HCT116 (cell line): ENCODE results near the gene SHTN1. TPM values are rescaled to one million over a fixed set of nuclear protein-coding genes. Genes with fewer than 3 reads are reported as not detected.

ENCODE experiments used
- ATAC-seq: fragments of 200-7000 bp; cut with Tn5 transposase; 2 replicates; pipeline ENCODE4 v1.9.1; 2020; ENCODE audit warnings: mild to moderate bottlenecking, moderate library complexity
- BruUV-seq: library from RNA; stranded (reverse); fragments of 400-500 nt; replicated peaks from 2 replicates; lab custom pipeline; 2021; lab: Mats Ljungman, UMichigan
- CTCF ChIA-PET: fragments of 300-600 bp; sonication (Branson Sonifier 250); formaldehyde crosslinking; loops from one replicate; lab custom pipeline; 2021; ENCODE audit warnings: antibody characterized with exemption; lab: Charles Lee
- POLR2A ChIA-PET: fragments of 300-600, 350-600 bp; sonication (Branson Sonifier 250); formaldehyde crosslinking; loops from one replicate; lab custom pipeline; 2021; ENCODE audit warnings: antibody characterized with exemption; lab: Charles Lee
- RAD21 ChIA-PET, 2 experiments: fragments of 300-600 bp; sonication (Branson Sonifier 250); formaldehyde crosslinking; loops; one replicate each; lab custom pipeline; 2023; ENCODE audit warnings: low total read pairs in 2 of 2; ENCODE audit not compliant: uncharacterized antibody in 2 of 2, unreplicated experiment in 2 of 2, low non-redundant PET in 1 of 2; lab: Charles Lee
- DNase-seq: peaks from one replicate; pipeline ENCODE4 v3.0.0-alpha.2; 2010; ENCODE audit warnings: low read depth, low spot score
- H2AFZ ChIP-seq: fragments of 200-600 bp; shearing (Covaris generic), sonication (generic); 2 replicates; pipeline ENCODE4 v1.6.1; 2017; ENCODE audit warnings: low read depth, mixed run types, mixed read lengths, antibody characterized with exemption, low read length; ENCODE audit not compliant: poor library complexity, severe bottlenecking
- H3K27ac ChIP-seq: 2 replicates; pipeline ENCODE4 v1.5.1; 2012; ENCODE audit warnings: low read depth, low read length
- H3K27me3 ChIP-seq: fragments of 200-600 bp; sonication (generic); 2 replicates; pipeline ENCODE4 v1.6.1; 2016; ENCODE audit warnings: mixed run types, low read length, mixed read lengths; ENCODE audit not compliant: insufficient read depth
- H3K36me3 ChIP-seq, 2 experiments: fragments of 200-500 bp in 1 of 2; fragments of 200-600 bp in 1 of 2; sonication (Bioruptor generic) in 1 of 2; sonication (generic) in 1 of 2; 2 replicates each; pipeline versions ENCODE4 v1.5.1 to v1.6.1; 2014 to 2016; ENCODE audit warnings: low read length in 2 of 2, inconsistent platforms in 1 of 2, mixed read lengths in 1 of 2, mixed run types in 1 of 2; ENCODE audit not compliant: insufficient read depth in 2 of 2, control insufficient read depth in 1 of 2
- H3K4me1 ChIP-seq, 2 experiments: fragments of 200-600 bp in 1 of 2; sonication (generic) in 1 of 2; 2 replicates each; pipeline versions ENCODE4 v1.5.1 to v1.6.1; 2012 to 2017; ENCODE audit warnings: low read length in 2 of 2, inconsistent platforms in 1 of 2, mild to moderate bottlenecking in 1 of 2, mixed read lengths in 1 of 2, mixed run types in 1 of 2, moderate library complexity in 1 of 2; ENCODE audit not compliant: insufficient read depth in 2 of 2, control insufficient read depth in 1 of 2
- H3K4me2 ChIP-seq: fragments of 200-600 bp; sonication (generic); 2 replicates; pipeline ENCODE4 v1.6.1; 2017; ENCODE audit warnings: mixed run types, low read length, mixed read lengths
- H3K4me3 ChIP-seq, 2 experiments: fragments of 200-600 bp in 1 of 2; sonication (generic) in 1 of 2; replicated peaks in 1 of 2; 2 replicates each; pipeline ENCODE4 v1.5.1; 2011 to 2016; ENCODE audit warnings: low read length in 2 of 2, control low read depth in 1 of 2, low read depth in 1 of 2, mild to moderate bottlenecking in 1 of 2, mixed read lengths in 1 of 2, mixed run types in 1 of 2
- H3K79me2 ChIP-seq: fragments of 200-600 bp; sonication (generic); 2 replicates; pipeline ENCODE4 v1.6.1; 2017; ENCODE audit warnings: mild to moderate bottlenecking, mixed run types, low read length, moderate library complexity, mixed read lengths; ENCODE audit not compliant: insufficient read depth
- H3K9ac ChIP-seq: fragments of 200-600 bp; sonication (generic); 2 replicates; pipeline ENCODE4 v1.6.1; 2016; ENCODE audit warnings: low read length, mixed read lengths
- H3K9me2 ChIP-seq: fragments of 200-600 bp; sonication (generic), shearing (Covaris generic); 2 replicates; pipeline ENCODE4 v1.6.1; 2017; ENCODE audit warnings: mixed run types, mild to moderate bottlenecking, moderate library complexity; ENCODE audit not compliant: insufficient read depth
- H3K9me3 ChIP-seq, 2 experiments: fragments of 200-500 bp in 1 of 2; fragments of 200-600 bp in 1 of 2; sonication (Bioruptor generic) in 1 of 2; sonication (generic) in 1 of 2; 2 replicates each; pipeline ENCODE4 v1.6.1; 2014 to 2017; ENCODE audit warnings: low read length in 2 of 2, mixed read lengths in 2 of 2, inconsistent platforms in 1 of 2, low read depth in 1 of 2, mild to moderate bottlenecking in 1 of 2, mixed run types in 1 of 2, moderate library complexity in 1 of 2; ENCODE audit not compliant: control insufficient read depth in 1 of 2, insufficient read depth in 1 of 2
- H4K20me1 ChIP-seq: fragments of 200-600 bp; sonication (generic), shearing (Covaris generic); 2 replicates; pipeline ENCODE4 v1.6.1; 2017; ENCODE audit warnings: mixed run types, mild to moderate bottlenecking, moderate library complexity; ENCODE audit not compliant: insufficient read depth
- CBX3 ChIP-seq: IDR thresholded peaks from 2 replicates; pipeline ENCODE4 v1.6.1; 2012; ENCODE audit warnings: low read depth
- CEBPB ChIP-seq: IDR thresholded peaks from 2 replicates; pipeline ENCODE4 v1.6.1; 2012; ENCODE audit warnings: low read depth
- REST ChIP-seq: IDR thresholded peaks from 2 replicates; pipeline ENCODE4 v1.6.1; 2012; ENCODE audit warnings: low read depth
- SIN3A ChIP-seq: IDR thresholded peaks from 2 replicates; pipeline ENCODE4 v1.6.1; 2012; ENCODE audit warnings: low read depth
- SP1 ChIP-seq: IDR thresholded peaks from 2 replicates; pipeline ENCODE4 v1.6.1; 2012; ENCODE audit warnings: low read depth
- YY1 ChIP-seq: IDR thresholded peaks from 2 replicates; pipeline ENCODE4 v1.6.1; 2011; ENCODE audit warnings: low read length, low read depth, moderate library complexity, mild to moderate bottlenecking; ENCODE audit not compliant: insufficient replicate concordance; ENCODE audit errors: extremely low read depth
- ZBTB33 ChIP-seq: IDR thresholded peaks from 2 replicates; pipeline ENCODE4 v1.6.1; 2011; ENCODE audit warnings: mild to moderate bottlenecking, low read length, moderate library complexity; ENCODE audit not compliant: insufficient replicate concordance; ENCODE audit errors: extremely low read depth
- ZFX ChIP-seq: fragments of 450-650 bp; IDR thresholded peaks from 2 replicates; pipeline ENCODE4 v1.6.1; 2017
- intact Hi-C: fragments of 100-400 bp; cut with micrococcal nuclease; formaldehyde crosslinking; loops from 2 replicates; pipeline ENCODE4 v1.10.0; 2022
- total RNA-seq: library from RNA; stranded (reverse); gene quantifications from one replicate; pipeline ENCODE4 v1.2.1, GENCODE V29; 2021; ENCODE audit not compliant: unreplicated experiment
- TF ChIP-seq, protein P1 (sequence below), 3 experiments: fragments of 200-600 bp in 1 of 3; sonication (generic) in 1 of 3; IDR thresholded peaks in 2 of 3; conservative IDR thresholded peaks in 1 of 3; 2 replicates each; pipeline ENCODE4 v1.5.1; 2012 to 2017; ENCODE audit warnings: low read depth in 2 of 3, low read length in 2 of 3, antibody characterized with exemption in 1 of 3, borderline replicate concordance in 1 of 3, control low read depth in 1 of 3, mild to moderate bottlenecking in 1 of 3, mixed read lengths in 1 of 3, mixed run types in 1 of 3, moderate library complexity in 1 of 3; ENCODE audit not compliant: insufficient read depth in 1 of 3

Gene SHTN1
- total RNA-seq, 1 experiment from 2014 or later: 64.0 TPM

DNA sequence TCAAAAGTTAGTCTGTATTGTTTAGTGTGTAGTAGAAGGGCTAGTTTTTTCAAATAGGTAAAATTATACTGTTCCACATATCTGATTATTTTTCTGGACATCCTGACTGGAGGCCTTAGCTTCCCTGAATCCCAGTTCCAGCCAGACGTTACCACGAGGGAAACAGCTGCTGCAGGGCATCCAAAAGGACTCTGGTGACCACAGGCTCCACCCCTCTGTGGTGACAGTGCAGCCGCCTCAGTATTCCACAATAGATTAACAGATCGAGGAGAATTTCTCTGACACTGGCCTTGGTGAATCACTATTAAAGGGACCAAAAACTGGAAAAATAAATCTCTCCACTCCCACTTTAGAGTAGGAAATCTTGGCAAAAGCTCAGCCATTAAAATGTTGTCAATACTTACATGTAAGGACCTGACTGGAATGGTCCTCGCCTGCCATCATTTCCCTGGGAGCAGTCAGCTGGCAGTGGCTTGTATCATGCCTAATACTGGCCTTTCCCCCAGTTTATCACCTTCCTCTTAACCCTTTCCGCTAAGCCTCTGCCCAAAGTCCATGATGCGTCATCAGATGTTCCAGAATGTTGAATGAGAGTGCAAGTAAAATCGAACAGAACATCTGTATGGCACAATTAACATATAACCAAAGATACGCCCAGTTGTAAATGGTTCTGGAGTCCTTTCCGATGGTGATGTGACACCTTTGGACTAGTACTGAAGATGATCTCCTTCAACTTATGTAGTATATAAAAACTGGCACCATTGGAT is 124.1 kb downstream of the SHTN1 start (continued):
- TF ChIP-seq, protein P1, sequence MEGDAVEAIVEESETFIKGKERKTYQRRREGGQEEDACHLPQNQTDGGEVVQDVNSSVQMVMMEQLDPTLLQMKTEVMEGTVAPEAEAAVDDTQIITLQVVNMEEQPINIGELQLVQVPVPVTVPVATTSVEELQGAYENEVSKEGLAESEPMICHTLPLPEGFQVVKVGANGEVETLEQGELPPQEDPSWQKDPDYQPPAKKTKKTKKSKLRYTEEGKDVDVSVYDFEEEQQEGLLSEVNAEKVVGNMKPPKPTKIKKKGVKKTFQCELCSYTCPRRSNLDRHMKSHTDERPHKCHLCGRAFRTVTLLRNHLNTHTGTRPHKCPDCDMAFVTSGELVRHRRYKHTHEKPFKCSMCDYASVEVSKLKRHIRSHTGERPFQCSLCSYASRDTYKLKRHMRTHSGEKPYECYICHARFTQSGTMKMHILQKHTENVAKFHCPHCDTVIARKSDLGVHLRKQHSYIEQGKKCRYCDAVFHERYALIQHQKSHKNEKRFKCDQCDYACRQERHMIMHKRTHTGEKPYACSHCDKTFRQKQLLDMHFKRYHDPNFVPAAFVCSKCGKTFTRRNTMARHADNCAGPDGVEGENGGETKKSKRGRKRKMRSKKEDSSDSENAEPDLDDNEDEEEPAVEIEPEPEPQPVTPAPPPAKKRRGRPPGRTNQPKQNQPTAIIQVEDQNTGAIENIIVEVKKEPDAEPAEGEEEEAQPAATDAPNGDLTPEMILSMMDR (IDR thresholded peaks at IDR 0.05 in 2 of 3, conservative IDR thresholded peaks at IDR 0.05 in 1 of 3; ENCODE audit: borderline replicate concordance in 1 of 3, insufficient read depth in 1 of 3, low read depth in 2 of 3, low read length in 2 of 3): no peak
- TF ChIP-seq CBX3: no peak

GRCh38 chr10:116879817-116880216 is 125.2 kb downstream of the SHTN1 start:
- Histone ChIP-seq H3K27me3 (no peaks in the 10 kb centered on the region), H3K27ac (no peak overlapping the region), H4K20me1 (no peaks in the 10 kb centered on the region), H3K9me3 (no peaks in the 10 kb centered on the region), H3K4me3 (no peak overlapping the region), H3K79me2 (no peaks in the 10 kb centered on the region), H3K9ac (no peak overlapping the region), H3K4me2 (no peak overlapping the region), H3K36me3 (peaks cover 7 to 10% of the 10 kb centered on the region in 2 experiments; a peak in 3 of 4 replicates), H3K4me1 (no peaks in the 10 kb centered on the region), H3K9me2 (no peaks in the 10 kb centered on the region), H2AFZ (no peak overlapping the region)
- DNase-seq: no peak
- no peak for ATAC-seq
- TF ChIP-seq SP1 (no peak), ZFX (no peak), CEBPB (no peak), REST (no peak), YY1 (no peak), SIN3A (no peak), ZBTB33 (no peak)
- intact Hi-C loops: no loop called here
- no TSS peak for BruUV-seq
- ChIA-PET CTCF (no interaction called here), RAD21 (no interaction called here), POLR2A (no interaction called here)
